Fibroblast of peridontal ligament (primary cell): ENCODE results near the gene SMC6.

ENCODE experiments used
- DNase-seq: peaks from one replicate; pipeline ENCODE4 v3.0.0-alpha.2; 2010; ENCODE audit errors: extremely low read depth

Gene SMC6

GRCh38 chr2:17753803-17754663, at the start of gene SMC6, which contains the start of gene GEN1:
Gene SMC6, minus strand, starts transcription at chr2:17753810. Its CDS starts 7,864 bp downstream, at chr2:17745946.
Gene GEN1, plus strand, starts transcription at chr2:17754138. Its CDS starts 5,806 bp downstream, at chr2:17759944.
- DNase-seq: peak; percentile 85

- DNase-seq: no peak
These were observed 47.3 kb upstream of the SMC6 start for GRCh38 chr2:17800693-17801458.

GRCh38 chr2:17800219-17800618, 46.6 kb upstream of the SMC6 start:
- no peak for DNase-seq

- no peak for DNase-seq
These were observed 45.9 kb upstream of the SMC6 start for GRCh38 chr2:17799301-17800120.

GRCh38 chr2:17798338-17798737, 44.7 kb upstream of the SMC6 start:
- DNase-seq: no peak

- DNase-seq: no peak
These were observed 41.7 kb upstream of the SMC6 start for GRCh38 chr2:17795309-17795708.

GRCh38 chr2:17793803-17794354, 40.3 kb upstream of the SMC6 start:
- peak; percentile 36 for DNase-seq

GRCh38 chr2:17793296-17793695, 39.7 kb upstream of the SMC6 start:
- no peak for DNase-seq

- DNase-seq: peak; percentile 65
These were observed 38.9 kb upstream of the SMC6 start for GRCh38 chr2:17792515-17792914.

- no peak for DNase-seq
These were observed 38.2 kb upstream of the SMC6 start for GRCh38 chr2:17791817-17792130.

GRCh38 chr2:17791121-17791816, 37.7 kb upstream of the SMC6 start:
- DNase-seq: peak; percentile 97

- no peak for DNase-seq
These were observed 36.9 kb upstream of the SMC6 start for GRCh38 chr2:17790536-17790935.

- no peak for DNase-seq
These were observed 35.2 kb upstream of the SMC6 start for GRCh38 chr2:17788773-17789172.

GRCh38 chr2:17786727-17787126, 33.1 kb upstream of the SMC6 start:
- DNase-seq: no peak

- DNase-seq: no peak
These were observed 27.9 kb upstream of the SMC6 start for GRCh38 chr2:17781482-17781881.

GRCh38 chr2:17780546-17780945, 26.9 kb upstream of the SMC6 start:
- peak; percentile 41 for DNase-seq

- DNase-seq: no peak
These were observed 18.9 kb upstream of the SMC6 start for GRCh38 chr2:17772532-17772931.

GRCh38 chr2:17771956-17772355, 18.3 kb upstream of the SMC6 start:
- DNase-seq: no peak

GRCh38 chr2:17768894-17769293, 15.3 kb upstream of the SMC6 start:
- DNase-seq: no peak

GRCh38 chr2:17765398-17765797, 11.8 kb upstream of the SMC6 start:
- no peak for DNase-seq

GRCh38 chr2:17763641-17764333, 10.2 kb upstream of the SMC6 start:
- DNase-seq: no peak
